ENCODE results near the gene TGIF2. TPM values are rescaled to one million over a fixed set of nuclear protein-coding genes. Genes with fewer than 3 reads are reported as not detected.

Gene TGIF2
- total RNA-seq, 1 experiment from 2014 or later = 71.1 TPM

GRCh38 chr20:36579996-36580545, 6.7 kb downstream of the TGIF2 start:
- ATAC-seq (no peak), DNase-seq (ENCODE audit: low spot score) (no peak)
- H3K36me3 Mint-ChIP-seq = peaks cover 39% of the 10 kb centered on the region
- H3K9me3 Mint-ChIP-seq = no peaks in the 10 kb centered on the region
- ChIA-PET POLR2A (no interaction called here), CTCF (no interaction called here)
- H3K27ac Mint-ChIP-seq = peak overlapping the region; percentile 44; the same call in 1 of the 2 replicates
- TF ChIP-seq GABPB1 (CRISPR knock-in tag; IDR thresholded peaks at IDR 0.05) = no peak
- TF ChIP-seq ZNF263 (CRISPR knock-in tag; IDR thresholded peaks at IDR 0.05; ENCODE audit: low read depth) = no peak
- no peak for TF ChIP-seq ZNF425 (CRISPR knock-in tag; conservative IDR thresholded peaks at IDR 0.05)
- no peak for TF ChIP-seq JUN (CRISPR knock-in tag; IDR thresholded peaks at IDR 0.05)
- TF ChIP-seq TCF7 (CRISPR knock-in tag; IDR thresholded peaks at IDR 0.05; ENCODE audit: low read depth) = no peak
- no peak for TF ChIP-seq ATF3 (CRISPR knock-in tag; conservative IDR thresholded peaks at IDR 0.05)
- TF ChIP-seq FOXK1 (CRISPR knock-in tag; IDR thresholded peaks at IDR 0.05) = no peak
- TF ChIP-seq NFE2L1 (CRISPR knock-in tag; IDR thresholded peaks at IDR 0.05) = no peak
- no peak for TF ChIP-seq ZMAT4 (CRISPR knock-in tag; IDR thresholded peaks at IDR 0.05)
- TF ChIP-seq CBFB (CRISPR knock-in tag; IDR thresholded peaks at IDR 0.05; ENCODE audit: low read depth) = no peak
- TF ChIP-seq GRHL2 (CRISPR knock-in tag; IDR thresholded peaks at IDR 0.05; ENCODE audit: insufficient replicate concordance, severe bottlenecking) = no peak
- no peak for TF ChIP-seq OVOL2 (CRISPR knock-in tag; IDR thresholded peaks at IDR 0.05; ENCODE audit: borderline replicate concordance)
- TF ChIP-seq CREM (CRISPR knock-in tag; IDR thresholded peaks at IDR 0.05) = no peak
- no peak for TF ChIP-seq CTCF (IDR thresholded peaks at IDR 0.05)
- TF ChIP-seq EMX1 (CRISPR knock-in tag; IDR thresholded peaks at IDR 0.05) = no peak
- TF ChIP-seq ZNF281 (CRISPR knock-in tag; IDR thresholded peaks at IDR 0.05) = no peak
- no peaks in the 10 kb centered on the region for H3K27me3 Mint-ChIP-seq (ENCODE audit: low read depth)
- peaks cover 39% of the 10 kb centered on the region for H3K4me1 Mint-ChIP-seq
- no peak overlapping the region for H3K4me3 Mint-ChIP-seq

GRCh38 chr20:36582322-36582721, 8.9 kb downstream of the TGIF2 start:
- ChIA-PET CTCF (no interaction called here), POLR2A (no interaction called here)
- H3K9me3 Mint-ChIP-seq = peaks cover 8% of the 10 kb centered on the region
- no peak overlapping the region for H3K27ac Mint-ChIP-seq
- TF ChIP-seq JAZF1 (CRISPR knock-in tag; IDR thresholded peaks at IDR 0.05) = no peak
- TF ChIP-seq SP1 (CRISPR knock-in tag; conservative IDR thresholded peaks at IDR 0.05) = no peak
- TF ChIP-seq ZNF263 (CRISPR knock-in tag; IDR thresholded peaks at IDR 0.05; ENCODE audit: low read depth) = no peak
- no peak for TF ChIP-seq ATF1 (CRISPR knock-in tag; IDR thresholded peaks at IDR 0.05)
- no peak for TF ChIP-seq CBFB (CRISPR knock-in tag; IDR thresholded peaks at IDR 0.05; ENCODE audit: low read depth)
- no peak for TF ChIP-seq NFATC4 (CRISPR knock-in tag; IDR thresholded peaks at IDR 0.05)
- no peak for TF ChIP-seq ZNF425 (CRISPR knock-in tag; conservative IDR thresholded peaks at IDR 0.05)
- TF ChIP-seq ZNF671 (CRISPR knock-in tag; IDR thresholded peaks at IDR 0.05) = no peak
- no peak for ATAC-seq
- H3K4me1 Mint-ChIP-seq = peaks cover 43% of the 10 kb centered on the region
- H3K36me3 Mint-ChIP-seq = peaks cover 53% of the 10 kb centered on the region
- no peak for DNase-seq (ENCODE audit: low spot score)
- no peaks in the 10 kb centered on the region for H3K27me3 Mint-ChIP-seq (ENCODE audit: low read depth)
- H3K4me3 Mint-ChIP-seq = no peak overlapping the region
